ENCODE measurements around the gene GLI3.

DNA sequence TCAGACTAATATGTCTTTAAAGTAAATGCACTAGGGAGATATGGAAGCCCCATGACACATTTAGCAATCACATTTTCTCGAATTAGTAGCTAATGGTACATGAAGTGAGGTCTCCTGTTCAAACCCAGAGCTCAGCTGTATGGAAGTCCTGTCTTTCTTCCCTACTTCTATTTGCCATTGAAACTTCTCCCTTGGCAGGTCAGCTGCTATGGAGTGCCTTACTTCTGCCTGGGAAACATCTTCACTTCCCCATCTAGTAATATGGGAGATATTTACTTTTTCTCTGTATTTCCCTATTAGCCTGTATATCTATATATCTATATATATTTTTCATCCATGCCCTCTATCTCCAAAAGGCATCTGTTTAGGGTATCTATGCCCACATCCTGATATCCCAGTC, 308.8 kb downstream of the GLI3 start:
- TF ChIP-seq TAF1 (IDR thresholded peaks at IDR 0.05; ENCODE audit: borderline replicate concordance, low read depth, low read length), result no peak
- TF ChIP-seq POLR2AphosphoS5 (IDR thresholded peaks at IDR 0.05; ENCODE audit: low read depth, low read length), result no peak
- no peak for TF ChIP-seq POLR2A (IDR thresholded peaks at IDR 0.05; ENCODE audit: low read depth, low read length)

All from GM12892 (cell line).